HG03064 (cell line): ENCODE data around the gene SRGN.

ENCODE experiments used
- ATAC-seq: cut with Tn5 transposase; IDR thresholded peaks from one replicate; pipeline ENCODE4 v1.9.1; 2021; ENCODE audit warnings: low read depth; ENCODE audit not compliant: unreplicated experiment

Gene SRGN

DNA sequence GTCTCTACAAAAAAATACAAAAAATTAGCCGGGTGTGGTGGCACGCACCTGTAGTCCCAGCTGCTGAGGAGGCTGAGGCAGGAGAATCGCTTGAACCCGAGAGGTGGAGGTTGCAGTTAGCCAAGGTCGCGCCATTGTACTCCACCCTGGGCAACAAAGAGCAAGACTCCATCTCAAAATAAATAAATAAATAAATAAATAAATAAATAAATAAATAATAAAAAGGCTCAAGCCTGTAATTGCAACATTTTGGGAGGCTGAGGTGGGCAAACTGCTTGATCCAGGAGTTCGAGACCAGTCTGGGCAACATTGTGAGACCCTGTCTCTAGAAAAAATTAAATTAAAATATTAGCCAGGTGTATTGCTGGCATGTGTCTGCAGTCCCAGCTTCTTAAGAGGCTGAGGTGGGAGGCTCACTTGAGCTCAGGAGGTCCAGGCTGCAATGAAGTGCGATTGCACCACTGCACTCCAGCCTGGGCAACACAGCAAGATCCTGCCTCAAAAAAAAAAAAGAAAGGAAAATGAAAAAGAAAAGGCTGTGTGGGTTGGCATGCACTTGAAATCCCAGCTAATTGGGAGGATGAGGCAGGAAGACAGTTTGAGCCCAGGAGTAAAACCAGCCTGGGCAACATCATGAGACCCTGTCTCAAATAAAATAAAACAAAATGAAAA, 27.6 kb upstream of the SRGN start:
- ATAC-seq = no peak

DNA sequence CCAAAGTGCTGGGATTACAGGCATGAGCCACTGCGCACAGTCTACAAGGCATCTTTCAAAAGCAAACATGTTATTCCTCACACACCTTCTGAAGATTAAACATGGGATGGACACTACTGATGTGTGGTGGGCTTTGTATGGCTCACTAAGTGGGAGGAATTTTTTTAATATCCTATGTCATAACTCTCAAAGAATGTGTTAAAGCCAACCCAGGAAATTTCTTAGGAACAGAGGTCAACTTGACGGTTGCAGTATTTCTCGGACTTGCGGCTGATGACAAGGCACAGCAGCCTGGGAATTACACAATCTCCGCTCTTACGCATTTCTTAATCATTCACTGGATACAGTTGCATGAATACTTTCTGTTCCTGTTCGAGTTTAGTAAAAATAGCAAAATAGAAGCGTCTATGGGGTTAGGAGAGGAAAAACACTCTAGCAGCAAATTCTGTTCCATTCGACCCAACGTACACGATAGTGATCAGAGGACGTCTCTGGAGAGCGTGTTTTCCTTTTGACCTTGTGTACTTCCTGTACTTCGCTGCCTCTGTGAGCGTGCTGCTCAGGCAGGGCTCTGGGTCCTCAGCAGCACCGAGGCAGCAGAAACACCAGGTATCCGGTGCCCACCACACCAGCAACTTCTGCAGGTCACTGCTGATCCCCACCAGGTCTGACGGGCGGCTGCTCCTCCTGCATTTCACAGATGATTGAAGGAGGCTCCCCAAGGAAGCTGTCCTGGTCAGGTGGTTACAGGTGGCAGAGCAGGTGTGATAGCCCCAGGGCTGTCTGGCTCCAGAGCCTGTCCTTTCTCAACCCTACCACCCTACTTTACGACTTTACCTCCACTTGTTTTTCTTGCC, 26.4 kb upstream of the SRGN start:
- ATAC-seq = peak; percentile 49

DNA sequence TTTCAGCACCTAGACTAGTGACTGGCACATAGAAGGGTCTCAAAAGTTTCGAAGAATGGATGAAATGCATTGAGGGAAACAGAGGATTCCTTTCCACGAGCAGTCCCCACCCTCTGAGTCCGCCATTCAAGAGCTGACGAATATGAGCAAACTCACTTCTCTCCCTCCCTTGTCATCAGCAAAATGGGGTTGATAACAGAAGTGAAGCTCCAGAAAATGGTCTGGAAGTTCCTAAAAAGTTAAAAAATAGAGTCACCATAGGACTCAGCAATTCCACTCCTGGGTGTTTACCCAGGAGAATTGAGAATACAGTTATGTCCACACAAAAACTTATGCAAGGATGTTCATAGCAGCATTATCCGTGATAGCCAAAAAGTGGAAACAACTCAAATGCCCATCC, 25.0 kb upstream of the SRGN start:
- ATAC-seq = no peak

DNA sequence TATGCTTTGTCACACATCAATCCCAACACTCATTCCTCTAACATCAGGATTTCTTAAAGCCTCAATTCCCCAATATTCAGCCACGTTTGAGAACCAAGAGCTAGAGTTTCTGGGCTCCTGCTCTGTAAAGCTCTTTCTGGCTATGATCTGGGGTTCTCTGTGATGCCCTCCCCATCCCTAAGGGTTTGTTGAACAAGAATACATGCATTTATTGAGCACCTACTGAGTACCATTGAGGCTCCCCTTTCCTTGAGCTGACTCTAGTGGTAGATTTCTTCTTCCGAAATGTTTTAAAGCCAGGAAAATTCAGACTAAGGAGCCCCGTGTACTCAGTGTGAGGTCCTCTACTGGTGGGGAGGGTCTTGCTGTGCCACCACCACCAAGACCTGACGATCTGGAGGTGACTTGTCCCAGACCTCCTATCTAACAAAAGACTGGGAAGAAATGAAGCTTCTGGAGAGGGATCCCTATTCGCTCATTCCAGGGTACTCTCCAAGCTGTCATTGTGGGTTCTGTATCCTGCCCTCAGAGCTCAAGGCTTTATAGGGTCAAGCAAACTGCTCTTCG, 23.1 kb upstream of the SRGN start:
- no peak for ATAC-seq

DNA sequence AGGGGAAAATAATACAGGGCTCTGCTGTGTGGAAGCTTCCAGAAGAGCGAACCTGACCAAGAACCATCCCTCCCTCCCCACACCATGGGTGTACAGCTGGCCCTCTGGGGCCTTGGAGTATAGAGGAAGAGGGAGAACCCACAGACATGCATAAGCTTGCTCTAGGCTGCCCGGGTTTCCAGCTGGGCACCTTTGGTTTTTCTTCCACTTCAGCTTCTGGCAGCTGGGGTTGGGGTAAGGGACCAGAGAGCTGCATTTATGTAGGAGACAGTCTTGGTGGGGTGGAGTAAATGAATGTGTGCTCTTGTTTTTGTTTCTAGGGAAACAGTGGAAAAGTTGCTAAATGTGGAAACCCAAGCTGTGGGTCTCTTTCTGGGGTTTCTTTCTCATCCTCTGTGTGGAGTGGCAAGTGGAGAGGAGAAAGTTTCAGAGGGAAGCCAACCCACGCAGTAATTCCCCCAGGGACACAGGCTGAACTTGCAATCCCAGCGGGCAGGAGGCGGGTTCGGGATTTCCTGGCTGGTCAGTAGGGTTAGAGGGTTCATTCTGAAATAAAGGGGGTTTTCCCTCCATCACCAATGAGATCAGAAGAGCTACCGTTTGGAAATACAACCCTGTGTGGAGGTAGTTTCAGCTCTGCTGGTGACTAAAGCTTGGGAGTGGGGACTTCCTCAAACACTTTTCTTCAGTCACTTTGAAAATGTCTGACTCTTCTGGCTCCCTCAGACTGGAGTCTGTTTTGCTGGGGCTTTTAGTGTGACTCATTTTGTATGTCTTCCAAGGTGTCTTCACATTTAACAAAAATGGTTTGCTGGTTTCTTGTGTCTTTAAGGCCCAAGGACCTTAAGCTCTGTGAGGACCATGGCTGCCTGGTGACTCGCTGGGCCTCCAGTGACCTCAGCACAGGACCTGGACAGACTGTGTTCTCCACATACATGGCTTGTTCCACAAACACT, 22.2 kb upstream of the SRGN start:
- ATAC-seq = peak; percentile 54

DNA sequence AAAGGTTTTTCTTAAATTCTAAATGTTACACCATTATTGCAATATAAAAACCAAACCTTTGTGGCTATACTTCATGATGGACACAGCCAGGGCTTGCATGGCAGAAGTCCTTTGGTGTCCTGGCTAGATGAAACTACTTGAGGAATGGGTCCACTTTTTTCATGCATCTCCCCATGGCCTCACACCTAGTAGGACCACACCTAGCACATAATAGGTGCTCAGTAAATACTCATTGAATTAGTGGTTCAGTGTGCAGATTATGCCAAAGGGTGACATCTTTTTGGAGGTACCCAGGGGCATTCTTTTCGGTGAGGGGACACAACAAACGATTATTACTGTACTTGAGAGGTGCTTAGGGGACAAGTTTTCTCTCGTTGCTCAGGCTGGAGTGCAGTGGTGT, 20.7 kb upstream of the SRGN start:
- ATAC-seq = no peak

DNA sequence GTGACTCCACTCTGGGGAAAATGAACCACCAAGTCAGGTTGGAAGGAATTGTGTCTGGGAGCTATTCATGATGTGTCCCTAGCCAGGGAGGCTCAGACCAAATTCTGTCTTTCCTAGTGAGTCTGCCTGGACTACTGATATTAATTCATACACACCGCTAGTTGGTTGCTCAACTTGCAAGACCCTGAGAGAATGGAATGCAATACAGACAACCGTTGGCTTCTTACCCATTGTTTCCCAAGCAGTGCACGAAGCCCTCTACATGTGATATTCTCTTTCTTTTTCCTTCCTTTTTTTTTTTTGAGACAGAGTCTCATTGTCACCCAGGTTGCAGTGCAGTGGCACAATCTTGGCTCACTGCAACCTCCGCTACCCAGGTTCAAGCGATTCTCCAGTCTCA, 19.4 kb upstream of the SRGN start:
- no peak for ATAC-seq

DNA sequence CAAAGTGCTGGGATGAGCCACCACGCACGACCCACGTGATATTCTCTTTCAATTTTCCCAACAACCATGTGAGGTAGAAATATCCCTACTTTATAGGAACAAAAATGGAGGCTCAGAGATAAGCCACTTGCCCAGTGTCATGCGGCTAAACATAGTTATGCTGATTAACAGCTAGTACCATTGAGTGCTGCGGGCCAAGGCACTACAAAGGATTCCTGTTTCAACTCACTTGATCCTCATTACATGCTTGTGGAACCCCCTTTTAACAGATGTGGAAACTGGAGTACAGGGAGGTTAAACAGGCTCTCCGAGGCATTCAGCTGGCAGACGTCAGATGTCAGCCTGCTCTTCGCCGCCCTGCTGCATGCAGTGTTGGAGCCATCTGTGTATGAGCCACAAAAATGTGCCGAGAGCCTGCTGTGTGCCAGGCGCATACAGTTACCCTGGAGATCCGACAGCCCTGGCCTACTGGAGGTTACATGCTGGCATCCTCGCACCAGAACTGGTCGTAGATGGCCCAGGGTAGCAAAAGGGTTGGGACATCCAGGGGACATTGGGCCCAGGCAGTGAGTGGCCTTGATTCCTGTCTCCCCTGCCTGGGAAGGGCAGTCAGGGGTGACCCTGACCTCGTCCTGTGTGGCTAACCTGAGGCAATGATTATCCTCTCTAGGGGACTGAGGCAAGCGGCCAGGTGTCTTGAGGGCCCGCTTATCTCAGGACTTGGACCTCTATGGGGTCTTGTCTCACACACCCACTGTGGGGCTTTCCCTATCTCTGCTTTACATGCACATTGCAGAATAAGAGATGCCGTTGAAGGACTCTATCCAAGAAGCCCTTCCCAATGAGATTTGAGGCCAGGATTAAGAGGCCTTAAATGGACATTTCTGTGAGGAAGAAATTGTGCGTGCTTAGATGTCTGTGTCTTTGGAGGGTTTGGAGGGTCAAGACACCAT, 18.5 kb upstream of the SRGN start:
- no peak for ATAC-seq

DNA sequence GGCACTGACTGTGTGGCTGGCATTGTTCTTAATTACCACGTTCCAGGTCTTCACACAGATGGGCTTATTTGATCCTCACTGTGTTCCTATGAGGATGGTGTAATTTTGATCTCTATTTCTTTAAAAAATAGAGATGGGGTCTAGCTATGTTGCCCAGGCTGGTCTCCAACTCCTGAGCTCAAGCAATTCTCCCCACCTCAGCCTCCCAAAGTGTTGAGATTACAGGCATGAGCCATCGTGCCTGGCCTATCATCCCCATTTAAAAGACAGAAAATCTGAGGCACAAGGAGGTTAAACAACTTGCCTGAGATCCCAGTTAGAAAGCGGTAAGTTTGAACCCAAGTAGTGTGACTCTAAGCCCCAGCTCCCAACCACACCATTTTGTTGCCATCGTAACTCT, 17.0 kb upstream of the SRGN start:
- ATAC-seq = no peak

DNA sequence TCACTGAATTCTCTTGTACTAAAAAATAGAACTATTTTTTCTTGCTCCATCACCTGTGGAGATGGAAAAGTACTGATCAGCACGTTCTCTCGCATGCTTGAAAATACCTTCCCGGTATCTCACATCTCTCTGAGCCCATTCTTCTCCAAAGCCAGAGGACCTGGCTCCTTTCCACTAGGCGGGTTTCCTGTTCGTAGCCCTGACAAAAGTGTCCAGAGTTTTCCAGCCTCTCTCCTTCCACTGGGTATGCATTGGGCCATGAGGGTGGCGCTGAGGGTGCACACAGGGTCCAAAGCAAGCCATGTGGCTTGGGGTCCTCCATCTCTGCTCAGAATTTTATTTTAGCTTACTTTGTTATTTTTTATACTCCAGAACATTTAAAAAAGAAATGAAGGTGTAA, 16.3 kb upstream of the SRGN start:
- no peak for ATAC-seq

DNA sequence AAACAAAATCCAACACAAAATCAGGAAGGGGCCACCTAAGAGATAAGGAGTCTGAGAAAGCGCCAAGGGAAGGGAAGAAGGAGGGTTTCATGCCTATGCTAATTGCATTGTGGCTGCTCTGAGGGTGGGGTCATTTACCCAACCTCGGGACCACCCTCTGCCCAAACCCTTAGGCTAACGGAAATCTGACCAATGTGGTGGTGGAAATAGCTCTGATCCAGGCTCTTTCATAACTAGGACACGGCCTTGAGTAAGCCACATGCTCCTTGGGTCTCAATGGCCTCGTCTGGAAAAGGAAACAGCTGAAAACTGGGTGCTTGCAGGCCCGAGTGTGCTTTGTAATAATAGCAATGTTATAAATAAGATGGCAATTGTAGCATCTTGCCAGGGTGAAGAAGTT, 14.9 kb upstream of the SRGN start:
- ATAC-seq = no peak

DNA sequence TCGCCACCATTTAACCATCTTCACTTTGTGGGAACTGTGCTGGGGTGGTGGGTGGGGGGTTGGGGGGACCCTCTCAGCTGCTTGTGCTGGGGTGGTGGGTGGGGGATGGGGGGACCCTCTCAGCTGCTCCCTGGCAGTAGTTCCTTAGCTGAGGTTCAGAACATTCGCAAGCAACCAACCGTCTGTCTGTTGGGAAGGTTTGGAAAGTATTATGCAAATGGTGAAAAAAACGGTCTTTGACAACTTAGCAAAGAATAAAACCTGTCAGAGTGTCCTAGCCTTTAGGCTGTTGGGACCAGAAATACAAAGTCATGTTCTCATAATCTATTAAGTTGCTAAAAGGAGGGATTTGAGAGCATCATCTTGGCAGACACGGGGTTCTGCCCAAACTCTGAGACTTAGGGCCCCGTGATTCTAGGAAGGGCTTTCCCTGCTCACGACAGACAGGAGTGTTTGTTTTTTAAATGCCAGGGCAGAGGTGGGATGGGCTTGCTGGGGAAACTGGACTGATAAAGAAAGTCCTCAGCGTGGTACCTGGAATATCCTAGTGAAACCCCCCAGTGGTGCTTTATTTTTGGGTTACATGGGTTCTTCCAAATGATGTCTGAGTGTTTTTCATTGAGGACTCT, 14.1 kb upstream of the SRGN start:
- ATAC-seq = no peak

DNA sequence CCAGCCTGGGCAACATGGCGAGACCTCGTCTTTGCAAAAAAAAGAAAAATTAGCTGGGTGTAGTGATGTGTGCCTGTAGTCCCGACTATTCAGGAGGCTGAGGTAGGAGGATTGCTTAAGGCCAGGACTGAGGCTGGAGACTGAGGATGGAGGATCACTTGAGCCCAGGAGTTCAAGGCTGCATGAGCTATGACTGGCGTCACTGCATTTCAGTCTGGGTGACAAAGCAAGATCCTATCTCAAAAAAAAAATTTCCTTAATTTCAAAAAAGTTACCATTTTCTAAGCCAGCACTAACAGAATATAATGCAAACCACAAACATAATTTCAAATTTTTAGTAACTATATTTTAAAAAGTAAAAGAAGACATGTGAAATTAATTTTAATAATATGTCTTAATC, 13.4 kb upstream of the SRGN start:
- no peak for ATAC-seq

DNA sequence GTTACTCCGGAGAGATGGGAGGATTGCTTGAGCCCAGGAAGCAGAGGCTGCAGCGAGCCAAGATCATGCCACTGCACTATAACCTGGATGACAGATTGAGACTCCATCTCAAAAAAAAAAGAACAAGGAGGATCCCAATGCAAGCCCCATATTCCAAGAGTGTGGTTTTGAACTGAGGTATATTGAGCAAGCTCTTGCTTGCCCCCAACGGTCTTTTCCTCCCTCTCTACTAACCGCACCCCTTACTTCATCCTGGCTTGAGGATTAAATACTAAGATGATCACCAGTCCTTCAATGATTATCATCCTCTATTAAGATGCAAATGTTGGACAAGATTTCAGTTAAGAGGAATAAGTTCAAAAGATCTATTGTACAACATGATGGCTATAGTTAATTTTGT, 12.5 kb upstream of the SRGN start:
- no peak for ATAC-seq

DNA sequence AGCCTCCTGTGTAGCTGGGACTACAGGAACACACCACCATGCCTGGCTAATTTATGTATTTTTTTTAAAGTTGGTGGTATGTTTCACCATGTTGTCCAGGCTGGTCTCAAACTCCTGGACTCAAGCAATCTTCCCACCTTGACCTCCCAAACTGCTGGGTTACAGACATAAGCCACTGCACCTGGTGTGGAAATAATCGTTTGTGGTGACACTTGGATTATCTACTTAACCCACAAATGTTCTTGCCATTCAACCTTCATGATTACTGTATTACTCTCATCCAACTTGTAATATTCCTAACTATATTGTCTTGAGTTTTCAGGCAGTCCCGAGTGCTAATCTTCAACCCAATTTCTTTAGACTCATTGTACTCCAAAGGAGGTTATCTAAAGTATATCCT, 9.6 kb upstream of the SRGN start:
- no peak for ATAC-seq

DNA sequence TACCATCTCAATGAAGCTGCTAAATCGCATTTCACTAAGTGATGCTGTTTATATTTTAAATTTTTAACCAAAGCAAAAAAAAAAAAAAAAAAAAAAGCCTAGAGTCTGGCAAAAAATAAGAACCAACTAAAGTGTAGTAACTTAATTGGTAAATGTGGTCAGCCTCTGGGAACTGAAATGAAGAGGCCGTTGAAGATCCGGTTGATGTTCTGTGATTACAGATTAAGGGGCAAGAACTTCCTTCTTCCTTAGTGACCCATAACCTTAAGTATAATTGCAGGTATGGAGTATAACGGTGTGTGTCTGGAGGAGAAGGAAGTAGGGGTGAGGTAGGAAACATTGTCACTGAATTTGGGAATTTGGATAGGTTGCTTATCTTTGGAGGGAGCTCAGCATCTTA, 7.7 kb upstream of the SRGN start:
- ATAC-seq = no peak

DNA sequence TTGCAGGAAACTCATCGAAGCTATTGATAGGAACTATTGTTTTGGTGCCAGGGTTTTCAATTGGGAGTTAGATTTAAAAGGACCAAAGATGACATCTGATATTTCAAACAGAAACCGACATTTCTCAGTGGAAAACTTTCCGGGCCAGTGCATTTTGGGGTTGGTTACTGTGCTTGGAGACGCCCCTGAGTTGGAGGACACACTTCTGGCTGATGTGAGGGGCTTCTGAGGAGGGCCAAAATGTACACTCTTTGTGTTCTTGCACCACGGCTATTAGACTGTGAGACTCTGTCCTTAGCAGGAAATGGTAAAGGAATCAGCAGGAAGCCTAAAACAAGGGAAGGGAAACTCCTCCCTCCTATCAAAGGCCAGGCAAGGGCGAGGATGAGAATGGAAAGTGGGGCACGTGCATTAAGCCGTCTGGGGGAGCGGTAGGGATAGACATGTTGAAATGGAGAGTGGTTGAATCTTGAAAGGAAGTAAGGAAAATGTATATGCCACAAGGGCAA, 1.8 kb upstream of the SRGN start:
- ATAC-seq = no peak

DNA sequence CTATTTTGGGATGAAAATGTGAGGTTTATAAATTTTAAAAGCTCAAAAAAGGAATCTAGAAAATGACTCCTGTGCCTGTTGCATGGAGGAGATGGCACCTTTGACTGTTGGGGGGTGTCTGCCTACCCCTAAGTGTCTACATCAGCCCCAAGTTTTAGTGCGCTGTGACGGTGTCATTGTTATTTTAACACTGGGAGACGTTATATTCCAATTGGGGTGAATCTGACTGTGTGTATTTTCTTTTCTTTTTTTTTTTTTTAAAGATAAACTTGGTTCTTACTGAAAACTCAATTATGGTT, 517 bp downstream of the SRGN start:
- ATAC-seq = no peak

DNA sequence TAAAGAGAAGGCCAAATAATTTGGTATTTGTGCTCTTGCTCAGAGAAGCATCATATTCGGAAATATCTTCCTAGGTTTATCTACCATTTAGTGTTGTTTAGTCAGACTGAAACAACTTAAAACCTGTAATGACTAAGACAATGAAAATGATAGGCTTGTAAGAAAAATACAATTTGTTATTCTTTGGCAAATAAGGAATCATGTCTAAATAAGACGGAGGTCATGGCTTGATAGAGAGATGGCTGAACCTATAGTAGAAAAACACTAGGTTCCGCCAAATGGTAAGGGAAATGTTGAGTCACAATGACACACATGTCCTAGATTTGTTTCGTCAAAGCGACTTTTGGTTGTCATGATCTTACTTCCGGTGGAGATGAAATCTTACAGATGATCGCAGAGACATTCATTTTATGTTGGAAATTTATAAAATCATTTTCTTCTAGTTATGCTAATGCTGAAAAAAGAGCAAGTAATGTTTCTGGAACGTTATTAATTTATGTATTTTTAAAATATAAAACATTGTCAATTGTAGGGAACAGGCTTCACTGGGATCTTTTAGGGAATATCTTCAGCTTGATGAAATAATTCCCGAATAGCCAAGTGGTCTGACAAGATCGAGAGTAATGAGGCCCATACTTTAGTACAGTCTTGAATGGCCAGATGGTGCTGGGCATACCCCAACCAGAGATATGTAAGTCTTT, 1.0 kb downstream of the SRGN start:
- ATAC-seq = no peak
